Measurements from ENCODE around the gene ERP44.
"Not testable (repeated sequence)": the region's sequence is repeated elsewhere in the genome, so short reads cannot be mapped to it uniquely, and the experiment has no call there.

The ERP44 gene

GRCh38 chr9:100011062-100011681 lies 87.6 kb downstream of the ERP44 start:
- peak; percentile 35 for DNase-seq (ENCODE audit: low spot score)

GRCh38 chr9:99999797-100000196 lies 99.0 kb downstream of the ERP44 start:
- DNase-seq (ENCODE audit: low spot score), result no peak

- no peak for DNase-seq (ENCODE audit: low spot score)
These were observed 99.9 kb downstream of the ERP44 start for GRCh38 chr9:99998866-99999265.

- no peak for DNase-seq (ENCODE audit: low spot score)
These were observed 100.5 kb downstream of the ERP44 start for GRCh38 chr9:99998266-99998665.

- DNase-seq (ENCODE audit: low spot score), result not testable (repeated sequence)
These were observed 108.3 kb downstream of the ERP44 start for GRCh38 chr9:99990508-99990907.

GRCh38 chr9:99986642-99987041 lies 112.2 kb downstream of the ERP44 start:
- DNase-seq (ENCODE audit: low spot score), result no peak

GRCh38 chr9:99980598-99980997 lies 118.2 kb downstream of the ERP44 start:
- DNase-seq (ENCODE audit: low spot score), result no peak

- no peak for DNase-seq (ENCODE audit: low spot score)
These were observed 120.6 kb downstream of the ERP44 start for GRCh38 chr9:99978221-99978620.

GRCh38 chr9:99977033-99977792 lies 121.6 kb downstream of the ERP44 start:
- DNase-seq (ENCODE audit: low spot score), result no peak

- no peak for DNase-seq (ENCODE audit: low spot score)
These were observed 125.3 kb downstream of the ERP44 start for GRCh38 chr9:99973455-99973854.

- DNase-seq (ENCODE audit: low spot score), result no peak
These were observed 127.4 kb downstream of the ERP44 start for GRCh38 chr9:99971410-99971809.

- DNase-seq (ENCODE audit: low spot score), result no peak
These were observed 128.3 kb downstream of the ERP44 start for GRCh38 chr9:99970481-99970880.

GRCh38 chr9:99967457-99967856 lies 131.3 kb downstream of the ERP44 start:
- DNase-seq (ENCODE audit: low spot score), result no peak

- no peak for DNase-seq (ENCODE audit: low spot score)
These were observed 132.1 kb downstream of the ERP44 start for GRCh38 chr9:99966716-99967115.

GRCh38 chr9:99966001-99966400 lies 132.8 kb downstream of the ERP44 start:
- no peak for DNase-seq (ENCODE audit: low spot score)

GRCh38 chr9:99964336-99964735 lies 134.5 kb downstream of the ERP44 start:
- no peak for DNase-seq (ENCODE audit: low spot score)

- DNase-seq (ENCODE audit: low spot score), result no peak
These were observed 136.0 kb downstream of the ERP44 start for GRCh38 chr9:99962680-99963261.

GRCh38 chr9:99955606-99956005 lies 143.2 kb downstream of the ERP44 start:
- no peak for DNase-seq (ENCODE audit: low spot score)

- DNase-seq (ENCODE audit: low spot score), result no peak
These were observed 144.0 kb downstream of the ERP44 start for GRCh38 chr9:99954819-99955218.

GRCh38 chr9:99953861-99954507 lies 144.8 kb downstream of the ERP44 start:
- no peak for DNase-seq (ENCODE audit: low spot score)

GRCh38 chr9:99948896-99949295 lies 149.9 kb downstream of the ERP44 start:
- no peak for DNase-seq (ENCODE audit: low spot score)

GRCh38 chr9:99948482-99948881 lies 150.3 kb downstream of the ERP44 start:
- no peak for DNase-seq (ENCODE audit: low spot score)

- DNase-seq (ENCODE audit: low spot score), result no peak
These were observed 151.4 kb downstream of the ERP44 start for GRCh38 chr9:99947395-99947794.
